Hematopoietic multipotent progenitor cell treated with erythropoietin and hydrocortisone succinate and interleukin-3 and kit ligand, for 8 days (in vitro differentiated cells): Measurements from ENCODE around the gene DLG2.
"Not testable (repeated sequence)": the region's sequence is repeated elsewhere in the genome, so short reads cannot be mapped to it uniquely, and the experiment has no call there.

Experiments
- DNase-seq: peaks from one replicate; pipeline ENCODE4 v3.0.0-alpha.2; 2015

The DLG2 gene

GRCh38 chr11:85301895-85302678 is 325.1 kb downstream of the DLG2 start:
- no peak for DNase-seq

- no peak for DNase-seq
Observed at GRCh38 chr11:85299258-85299942, 327.7 kb downstream of the DLG2 start.

- no peak for DNase-seq
Observed at GRCh38 chr11:85295694-85296271, 331.4 kb downstream of the DLG2 start.

GRCh38 chr11:85281550-85281949 is 345.6 kb downstream of the DLG2 start:
- no peak for DNase-seq

GRCh38 chr11:85279267-85279666 is 347.9 kb downstream of the DLG2 start:
- no peak for DNase-seq

DNA sequence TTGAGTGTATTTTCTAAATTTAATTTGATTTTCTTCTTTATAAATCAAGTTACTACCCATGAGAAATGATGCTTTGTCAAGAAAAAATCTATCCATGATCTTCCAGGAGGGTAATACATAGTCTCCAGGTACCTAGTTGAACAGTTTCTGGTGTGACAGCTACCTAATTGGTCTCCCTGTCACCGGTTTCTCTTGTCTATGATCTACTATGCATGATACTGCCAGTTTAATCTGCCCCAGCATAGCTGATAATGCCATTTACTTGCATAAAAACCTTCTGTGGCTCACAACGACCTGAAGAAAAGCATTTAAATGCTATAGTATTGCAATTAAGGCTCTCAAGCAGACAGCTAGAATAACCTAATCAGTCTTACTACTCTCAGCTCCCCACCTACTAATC is 349.5 kb downstream of the DLG2 start:
- no peak for DNase-seq

DNA sequence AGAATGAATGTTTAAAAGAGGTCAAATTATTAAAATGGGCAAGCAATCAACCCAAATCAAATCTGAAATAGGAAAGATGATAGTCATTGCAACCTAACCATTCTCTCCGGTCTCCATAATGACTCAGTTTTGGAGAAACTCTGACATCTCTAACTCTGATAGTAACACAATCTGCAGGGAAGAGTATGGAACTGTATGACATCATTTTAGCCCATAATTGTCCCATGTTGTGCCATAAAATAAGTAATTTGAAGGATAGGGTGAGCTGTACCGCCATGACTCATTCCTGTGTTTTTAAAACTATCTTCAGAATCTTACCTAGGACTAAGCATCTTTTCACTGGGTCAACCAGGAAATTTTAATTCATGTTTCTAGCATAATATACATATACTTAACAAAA is 350.8 kb downstream of the DLG2 start:
- no peak for DNase-seq

DNA sequence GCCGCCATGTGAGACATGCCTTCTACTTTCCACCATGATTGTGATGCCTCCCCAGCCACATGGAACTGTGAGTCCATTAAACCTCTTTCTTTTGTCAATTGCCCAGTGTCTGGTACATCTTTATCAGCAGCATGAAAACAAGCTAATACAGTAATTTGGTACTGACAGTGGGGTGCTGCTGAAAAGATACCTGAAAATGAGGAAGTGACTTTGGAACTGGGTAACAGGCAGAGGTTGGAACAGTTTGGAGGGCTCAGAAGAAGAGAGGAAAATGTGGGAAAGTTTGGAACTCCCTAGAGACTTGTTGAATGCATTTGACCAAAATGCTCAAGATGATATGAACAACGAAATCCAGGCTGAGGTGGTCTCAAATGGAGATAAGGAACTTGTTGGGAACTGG is 356.8 kb downstream of the DLG2 start:
- not testable (repeated sequence) for DNase-seq

- DNase-seq = no peak
Observed at GRCh38 chr11:85269109-85269508, 358.0 kb downstream of the DLG2 start.

GRCh38 chr11:85266646-85267045 is 360.5 kb downstream of the DLG2 start:
- no peak for DNase-seq

GRCh38 chr11:85263328-85263727 is 363.8 kb downstream of the DLG2 start:
- DNase-seq = no peak

DNA sequence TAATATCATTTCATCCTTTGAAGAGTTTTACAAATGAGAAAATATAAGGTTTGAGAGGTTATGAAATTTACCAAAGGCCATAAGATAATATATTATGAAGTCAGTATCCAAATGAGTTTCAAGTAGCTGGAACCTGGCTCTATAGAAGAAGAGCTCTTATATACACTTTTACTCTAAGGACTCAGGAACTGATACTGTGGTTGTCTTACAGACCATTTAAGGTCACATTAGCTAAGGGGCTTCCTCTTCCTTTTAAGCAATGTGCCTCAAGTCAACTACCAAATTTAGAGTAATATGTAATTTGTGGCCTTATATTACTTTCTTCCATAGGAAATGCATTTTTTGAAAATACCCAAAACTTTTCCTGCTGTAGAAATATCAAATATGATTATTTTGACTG is 369.3 kb downstream of the DLG2 start:
- DNase-seq = no peak

- no peak for DNase-seq
Observed at GRCh38 chr11:85256433-85256832, 370.7 kb downstream of the DLG2 start.

DNA sequence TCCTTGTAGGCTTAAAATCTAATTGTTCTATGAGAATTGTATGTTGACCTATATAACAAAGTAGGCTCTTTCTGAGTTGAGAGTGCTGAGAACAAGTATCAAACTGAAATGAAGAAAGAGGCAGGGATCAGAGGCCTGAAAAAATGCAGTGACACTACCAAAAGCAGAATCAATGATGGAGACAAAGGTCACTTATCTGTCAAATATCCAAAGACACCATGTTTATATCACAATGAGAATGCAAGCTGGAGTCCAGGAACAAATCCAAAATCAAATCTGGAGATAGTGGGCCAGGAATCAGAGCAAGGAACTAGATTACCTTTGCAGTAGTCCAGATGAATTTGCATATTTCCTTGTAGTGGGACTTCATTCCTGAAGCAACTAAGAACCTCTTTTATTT is 377.7 kb downstream of the DLG2 start:
- no peak for DNase-seq

DNA sequence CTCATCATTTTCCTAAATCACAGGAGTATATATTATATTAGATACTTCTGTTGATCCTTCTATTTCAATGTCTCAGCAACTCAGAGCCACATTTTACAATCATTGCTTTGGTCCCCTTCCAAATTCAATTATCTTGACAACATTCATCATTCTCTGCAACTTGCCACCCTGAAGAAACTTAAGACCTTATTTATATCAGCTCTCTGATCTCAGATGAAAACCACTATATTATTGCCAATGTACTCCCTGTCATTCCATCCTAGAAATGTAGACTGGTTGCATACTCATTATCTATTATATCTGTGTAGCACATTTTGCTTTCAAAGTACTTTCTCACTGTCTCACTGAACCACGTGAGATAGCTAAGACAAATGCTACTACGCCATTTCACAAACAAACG is 379.3 kb downstream of the DLG2 start:
- DNase-seq = no peak

- DNase-seq = no peak
Observed at GRCh38 chr11:85238906-85239305, 388.2 kb downstream of the DLG2 start.

GRCh38 chr11:85238038-85238437 is 389.1 kb downstream of the DLG2 start:
- not testable (repeated sequence) for DNase-seq

GRCh38 chr11:85236211-85236610 is 390.9 kb downstream of the DLG2 start:
- DNase-seq = no peak

- no peak for DNase-seq
Observed at GRCh38 chr11:85232559-85232958, 394.6 kb downstream of the DLG2 start.

DNA sequence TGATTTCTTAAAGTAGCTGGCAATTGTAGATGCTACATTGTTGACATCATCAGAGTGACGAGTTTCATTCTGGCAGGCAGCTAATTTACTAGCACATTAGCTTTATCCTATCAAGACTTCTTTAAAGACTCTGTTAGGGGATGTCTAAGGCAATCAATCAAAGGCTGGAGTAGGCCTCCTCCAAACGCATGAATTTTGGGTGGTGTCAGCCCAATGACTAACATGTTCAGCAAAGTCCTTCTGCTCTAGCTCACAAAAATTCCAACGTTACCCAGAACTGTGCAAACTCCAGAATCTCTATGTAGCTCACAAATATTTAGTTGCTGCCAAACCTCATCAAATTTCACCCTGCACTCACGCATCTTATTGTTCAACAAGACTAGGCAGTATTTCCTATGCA is 395.6 kb downstream of the DLG2 start:
- no peak for DNase-seq

DNA sequence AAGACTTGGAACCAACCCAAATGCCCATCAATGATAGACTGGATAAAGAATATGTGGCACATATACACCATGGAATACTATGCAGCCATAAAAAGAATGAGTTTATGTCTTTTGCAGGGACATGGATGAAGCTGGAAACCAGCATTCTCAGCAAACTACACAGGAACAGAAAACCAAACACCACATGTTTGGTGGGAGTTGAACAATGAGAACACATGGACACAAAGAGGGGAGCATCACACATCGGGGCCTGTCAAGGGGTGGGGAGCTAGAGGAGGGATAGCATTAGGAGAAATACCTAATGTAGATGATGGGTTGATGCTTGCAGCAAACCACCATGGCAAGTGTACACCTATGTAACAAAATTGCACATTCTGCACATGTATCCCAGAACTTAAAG is 397.4 kb downstream of the DLG2 start:
- DNase-seq = not testable (repeated sequence)

GRCh38 chr11:85196968-85197367 is 430.2 kb downstream of the DLG2 start:
- DNase-seq = no peak

GRCh38 chr11:85195934-85196333 is 431.2 kb downstream of the DLG2 start:
- no peak for DNase-seq

- DNase-seq = no peak
Observed at GRCh38 chr11:85187992-85188391, 439.2 kb downstream of the DLG2 start.
